Measurements from ENCODE around the gene PTPRU. TPM values are rescaled to one million over a fixed set of nuclear protein-coding genes. Genes with fewer than 3 reads are reported as not detected.

The PTPRU gene
- total and polyA plus RNA-seq, 2 of the 8 experiments (the other 6 are each of a cell fraction or from before 2014, with no cell fraction given), result 33.8 to 41.8 TPM

DNA sequence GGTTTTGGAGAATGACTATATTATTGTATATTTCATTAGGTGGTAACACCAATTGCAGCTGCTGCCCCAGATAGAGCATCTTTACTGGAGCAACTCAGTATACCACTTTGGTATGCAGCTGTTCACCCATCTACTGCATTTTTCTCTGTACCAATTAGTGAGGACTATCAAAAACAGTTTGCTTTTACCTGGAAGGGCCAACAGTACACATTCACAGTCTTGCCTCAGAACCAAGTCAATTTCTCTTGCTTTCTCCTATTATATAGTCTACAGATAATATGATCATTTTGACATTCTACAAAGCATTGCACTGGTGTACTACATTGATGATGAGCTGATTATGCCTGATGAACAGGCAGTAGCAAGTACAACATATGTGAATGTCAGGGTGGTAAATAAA lies 99.3 kb downstream of the PTPRU start:
- Histone ChIP-seq H3K27me3 (replicated peaks in 1 of 4; ENCODE audit: control insufficient read depth in 3 of 4, extremely low read depth in 1 of 4, insufficient read depth in 3 of 4, low read length in 3 of 4) (no peaks in the 10 kb centered on the region), H3K4me1 (replicated peaks in 1 of 4; ENCODE audit: control insufficient read depth in 3 of 4, insufficient read depth in 4 of 4, low read length in 3 of 4) (no peaks in the 10 kb centered on the region), H3K9ac (replicated peaks in 1 of 4; ENCODE audit: extremely low read depth in 1 of 4, low read depth in 3 of 4, low read length in 3 of 4) (no peak overlapping the region), H3K36me3 (ENCODE audit: control insufficient read depth in 2 of 4, insufficient read depth in 4 of 4, low read length in 3 of 4) (no peaks in the 10 kb centered on the region), H2BK20ac (ENCODE audit: low read length) (no peak overlapping the region), H3K79me2 (ENCODE audit: control insufficient read depth in 1 of 2, insufficient read depth in 2 of 2, low read length in 2 of 2) (no peaks in the 10 kb centered on the region), H3K4me2 (ENCODE audit: insufficient read depth in 1 of 2, low read depth in 2 of 2, low read length in 2 of 2) (no peak overlapping the region), H4K5ac (ENCODE audit: insufficient read length, low read depth, low read length) (no peak overlapping the region), H2BK120ac (replicated peaks; ENCODE audit: low read depth, low read length) (no peak overlapping the region), H3K23me2 (ENCODE audit: low read depth, low read length) (no peaks in the 10 kb centered on the region), H2AFZ (ENCODE audit: low read length) (no peak overlapping the region), H2AK5ac (ENCODE audit: low read depth, low read length) (no peak overlapping the region), H2BK15ac (ENCODE audit: low read length) (no peak overlapping the region), H3K56ac (replicated peaks; ENCODE audit: insufficient read length, low read depth, low read length) (no peak overlapping the region), H4K8ac (ENCODE audit: extremely low read depth, insufficient read depth, low read length) (no peak overlapping the region), H2BK12ac (ENCODE audit: low read depth, low read length) (no peak overlapping the region), H3K27ac (ENCODE audit: low read depth, low read length) (no peak overlapping the region), H3K79me1 (ENCODE audit: low read depth, low read length) (no peaks in the 10 kb centered on the region), H3K14ac (ENCODE audit: insufficient read length) (no peak overlapping the region), H3K9me3 (ENCODE audit: insufficient read depth in 2 of 2, low read depth in 1 of 2, low read length in 1 of 2) (peaks cover 0 to 3% of the 10 kb centered on the region in 2 experiments; a peak in 1 of 4 replicates), H3K4me3 (ENCODE audit: extremely low read depth in 1 of 4, insufficient read depth in 2 of 4, low read depth in 3 of 4, low read length in 4 of 4) (no peak overlapping the region), H4K20me1 (replicated peaks in 1 of 2; ENCODE audit: control insufficient read depth in 1 of 2, insufficient read depth in 2 of 2, low read length in 2 of 2) (no peaks in the 10 kb centered on the region), H3K18ac (ENCODE audit: extremely low read depth, low read length) (no peak overlapping the region), H4K91ac (replicated peaks; ENCODE audit: insufficient read length, low read length) (no peak overlapping the region), H3K23ac (ENCODE audit: insufficient read length) (no peak overlapping the region), H2BK5ac (ENCODE audit: low read depth, low read length) (no peak overlapping the region), H3K4ac (replicated peaks; ENCODE audit: insufficient read length, low read depth, low read length) (no peak overlapping the region)
- ChIA-PET POLR2A (ENCODE audit: partially characterized antibody) (interaction anchor here (0.6 kb wide), 1 partner anchor 17 kb away, joined by 3 read pairs; no protein-coding TSS in a partner anchor), CTCF (ENCODE audit: partially characterized antibody) (interaction anchor here (0.7 to 1.4 kb wide), 5 partner anchors 11 to 368 kb away, joined by 3 to 5 read pairs (median 4); partner anchors contain the start of gene MECR)
- DNase-seq (ENCODE audit: low read depth in 1 of 2, low spot score in 2 of 2) (no peak), FAIRE-seq (no peak)
- TF ChIP-seq SP2 (IDR thresholded peaks at IDR 0.05; ENCODE audit: low read length) (no peak), EGR1 (IDR thresholded peaks at IDR 0.05; ENCODE audit: borderline replicate concordance, low read depth, low read length) (no peak), CHD1 (IDR thresholded peaks at IDR 0.05; ENCODE audit: low read depth, low read length) (no peak), SP4 (IDR thresholded peaks at IDR 0.05; ENCODE audit: low read length) (no peak), RBBP5 (IDR thresholded peaks at IDR 0.05; ENCODE audit: borderline replicate concordance, low read depth, low read length) (no peak), POLR2AphosphoS5 (IDR thresholded peaks at IDR 0.05; ENCODE audit: low read depth, low read length) (no peak), KDM5A (IDR thresholded peaks at IDR 0.05; ENCODE audit: low read length) (no peak), SAP30 (IDR thresholded peaks at IDR 0.05; ENCODE audit: insufficient read depth, insufficient replicate concordance, low read length) (no peak), RXRA (IDR thresholded peaks at IDR 0.05; ENCODE audit: insufficient read depth, low read depth, low read length) (no peak), CBX5 (IDR thresholded peaks at IDR 0.05; ENCODE audit: low read depth, low read length) (no peak), FOSL1 (IDR thresholded peaks at IDR 0.05; ENCODE audit: insufficient read depth, low read depth, low read length) (no peak), SP1 (IDR thresholded peaks at IDR 0.05; ENCODE audit: low read depth, low read length) (no peak), NRF1 (IDR thresholded peaks at IDR 0.05; ENCODE audit: low read depth, low read length) (no peak), CREB1 (IDR thresholded peaks at IDR 0.05) (no peak)
- TF ChIP-seq, protein P1, sequence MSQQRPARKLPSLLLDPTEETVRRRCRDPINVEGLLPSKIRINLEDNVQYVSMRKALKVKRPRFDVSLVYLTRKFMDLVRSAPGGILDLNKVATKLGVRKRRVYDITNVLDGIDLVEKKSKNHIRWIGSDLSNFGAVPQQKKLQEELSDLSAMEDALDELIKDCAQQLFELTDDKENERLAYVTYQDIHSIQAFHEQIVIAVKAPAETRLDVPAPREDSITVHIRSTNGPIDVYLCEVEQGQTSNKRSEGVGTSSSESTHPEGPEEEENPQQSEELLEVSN (IDR thresholded peaks at IDR 0.05), result no peak

Data from H1 (cell line).